Measurements from ENCODE around the gene MAML3.
"Not testable (repeated sequence)": the region's sequence is repeated elsewhere in the genome, so short reads cannot be mapped to it uniquely, and the experiment has no call there.

MAML3 gene

GRCh38 chr4:139951021-139951420 is 203.0 kb downstream of the MAML3 start:
- no peak overlapping the region for H3K4me2 ChIP-seq (ENCODE audit: low read length)
- no peak overlapping the region for H3K4me3 ChIP-seq (ENCODE audit: low read depth, low read length, poor library complexity, severe bottlenecking)
- TF ChIP-seq CTCF (IDR thresholded peaks at IDR 0.05; ENCODE audit: low read length), result no peak
- no peak for TF ChIP-seq EZH2 (IDR thresholded peaks at IDR 0.05; ENCODE audit: borderline replicate concordance, low read length)
- no peaks in the 10 kb centered on the region for H3K79me2 ChIP-seq (ENCODE audit: insufficient read depth, low read length)
- no peaks in the 10 kb centered on the region for H4K20me1 ChIP-seq (ENCODE audit: insufficient read depth, low read length)
- no peaks in the 10 kb centered on the region for H3K36me3 ChIP-seq (ENCODE audit: insufficient read depth, low read length)
- H3K9me2 ChIP-seq (ENCODE audit: low read depth, low read length), result no peaks in the 10 kb centered on the region
- H3F3A ChIP-seq (ENCODE audit: insufficient read depth, low read length), result no peaks in the 10 kb centered on the region
- H2AFZ ChIP-seq (ENCODE audit: low read length), result no peak overlapping the region
- H3K9ac ChIP-seq (ENCODE audit: low read length), result no peak overlapping the region
- no peaks in the 10 kb centered on the region for H3K27me3 ChIP-seq (ENCODE audit: insufficient read depth, low read length)
- H3K27ac ChIP-seq (ENCODE audit: low read depth, low read length, poor library complexity, severe bottlenecking), result no peak overlapping the region
- H3K9me3 ChIP-seq (ENCODE audit: low read length), result no peaks in the 10 kb centered on the region
- H3K4me1 ChIP-seq (ENCODE audit: insufficient read depth, low read length, severe bottlenecking), result no peaks in the 10 kb centered on the region

DNA sequence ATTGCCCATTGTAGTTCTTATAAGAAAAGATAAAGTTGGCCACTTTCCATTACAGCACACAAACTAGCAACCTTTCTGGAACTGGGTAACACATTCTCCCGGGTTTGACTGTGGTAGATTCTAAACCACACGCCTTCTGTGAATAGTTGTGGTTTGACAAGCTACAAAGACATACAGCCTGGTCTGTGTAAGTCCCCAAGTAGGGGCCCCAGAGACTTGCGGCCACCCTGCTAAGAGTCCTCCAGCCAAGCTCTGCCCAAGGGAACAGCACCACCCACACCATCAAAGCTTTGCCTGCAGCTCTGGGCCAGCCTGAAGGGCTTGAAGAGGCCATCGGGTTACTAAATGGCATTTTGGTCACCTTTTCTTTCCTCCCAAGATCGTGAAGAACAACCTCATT is 203.4 kb downstream of the MAML3 start:
- H3K4me3 ChIP-seq (ENCODE audit: low read depth, low read length, poor library complexity, severe bottlenecking), result no peak overlapping the region
- no peaks in the 10 kb centered on the region for H4K20me1 ChIP-seq (ENCODE audit: insufficient read depth, low read length)
- H3K4me2 ChIP-seq (ENCODE audit: low read length), result no peak overlapping the region
- H3K4me1 ChIP-seq (ENCODE audit: insufficient read depth, low read length, severe bottlenecking), result no peaks in the 10 kb centered on the region
- no peaks in the 10 kb centered on the region for H3K79me2 ChIP-seq (ENCODE audit: insufficient read depth, low read length)
- H3K9me2 ChIP-seq (ENCODE audit: low read depth, low read length), result no peaks in the 10 kb centered on the region
- no peaks in the 10 kb centered on the region for H3F3A ChIP-seq (ENCODE audit: insufficient read depth, low read length)
- H3K9ac ChIP-seq (ENCODE audit: low read length), result no peak overlapping the region
- H3K9me3 ChIP-seq (ENCODE audit: low read length), result no peaks in the 10 kb centered on the region
- no peaks in the 10 kb centered on the region for H3K36me3 ChIP-seq (ENCODE audit: insufficient read depth, low read length)
- TF ChIP-seq EZH2 (IDR thresholded peaks at IDR 0.05; ENCODE audit: borderline replicate concordance, low read length), result no peak
- TF ChIP-seq CTCF (IDR thresholded peaks at IDR 0.05; ENCODE audit: low read length), result no peak
- no peaks in the 10 kb centered on the region for H3K27me3 ChIP-seq (ENCODE audit: insufficient read depth, low read length)
- no peak overlapping the region for H3K27ac ChIP-seq (ENCODE audit: low read depth, low read length, poor library complexity, severe bottlenecking)
- no peak overlapping the region for H2AFZ ChIP-seq (ENCODE audit: low read length)

DNA sequence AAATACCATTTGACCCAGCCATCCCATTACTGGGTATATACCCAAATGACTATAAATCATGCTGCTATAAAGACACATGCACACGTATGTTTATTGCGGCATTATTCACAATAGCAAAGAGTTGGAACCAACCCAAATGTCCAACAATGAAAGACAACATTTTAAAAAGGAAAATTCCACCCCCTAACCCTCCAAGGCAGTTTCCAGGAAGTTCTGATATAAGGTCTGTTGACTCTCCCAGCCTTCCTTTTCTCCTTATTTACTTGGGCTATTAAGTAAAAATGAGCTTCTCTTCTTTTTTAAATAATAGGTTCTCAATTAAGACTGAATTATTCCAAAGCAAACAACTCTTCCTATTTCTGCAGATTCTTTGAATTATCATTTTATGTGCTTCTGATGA is 209.1 kb downstream of the MAML3 start:
- not testable (repeated sequence) for H3K27ac ChIP-seq (ENCODE audit: low read depth, low read length, poor library complexity, severe bottlenecking); H3K79me2 ChIP-seq (ENCODE audit: insufficient read depth, low read length); H3K27me3 ChIP-seq (ENCODE audit: insufficient read depth, low read length); H3K9me2 ChIP-seq (ENCODE audit: low read depth, low read length); H3K9ac ChIP-seq (ENCODE audit: low read length); H2AFZ ChIP-seq (ENCODE audit: low read length); H3K4me3 ChIP-seq (ENCODE audit: low read depth, low read length, poor library complexity, severe bottlenecking); H3K4me2 ChIP-seq (ENCODE audit: low read length); H3K4me1 ChIP-seq (ENCODE audit: insufficient read depth, low read length, severe bottlenecking); H3F3A ChIP-seq (ENCODE audit: insufficient read depth, low read length); H4K20me1 ChIP-seq (ENCODE audit: insufficient read depth, low read length); H3K9me3 ChIP-seq (ENCODE audit: low read length); H3K36me3 ChIP-seq (ENCODE audit: insufficient read depth, low read length)

DNA sequence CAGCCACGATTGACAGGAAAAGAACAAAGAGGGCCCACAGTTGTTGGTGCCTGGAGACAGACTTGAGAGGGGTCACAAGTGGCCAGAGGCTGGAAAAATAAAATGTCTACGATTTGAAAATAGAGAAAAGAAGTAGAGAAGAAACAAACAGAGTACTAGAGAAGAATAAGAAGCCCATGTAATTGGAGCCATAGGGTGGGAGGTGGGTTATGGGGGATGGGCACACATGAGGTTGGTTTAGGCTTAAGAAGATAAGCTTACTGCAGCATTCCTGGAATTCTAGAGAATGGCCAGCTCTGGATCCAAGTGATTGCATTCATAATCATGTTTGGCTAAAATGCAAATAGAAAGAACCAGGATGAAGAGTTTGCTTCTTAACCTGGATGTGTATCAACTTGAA is 210.7 kb downstream of the MAML3 start:
- H3K27me3 ChIP-seq (ENCODE audit: insufficient read depth, low read length), result no peaks in the 10 kb centered on the region
- no peaks in the 10 kb centered on the region for H3K9me2 ChIP-seq (ENCODE audit: low read depth, low read length)
- no peak overlapping the region for H3K27ac ChIP-seq (ENCODE audit: low read depth, low read length, poor library complexity, severe bottlenecking)
- H3K4me1 ChIP-seq (ENCODE audit: insufficient read depth, low read length, severe bottlenecking), result no peaks in the 10 kb centered on the region
- H3K4me3 ChIP-seq (ENCODE audit: low read depth, low read length, poor library complexity, severe bottlenecking), result no peak overlapping the region
- no peak overlapping the region for H2AFZ ChIP-seq (ENCODE audit: low read length)
- no peak overlapping the region for H3K9ac ChIP-seq (ENCODE audit: low read length)
- no peaks in the 10 kb centered on the region for H4K20me1 ChIP-seq (ENCODE audit: insufficient read depth, low read length)
- H3K36me3 ChIP-seq (ENCODE audit: insufficient read depth, low read length), result no peaks in the 10 kb centered on the region
- H3K4me2 ChIP-seq (ENCODE audit: low read length), result no peak overlapping the region
- no peaks in the 10 kb centered on the region for H3K9me3 ChIP-seq (ENCODE audit: low read length)
- no peaks in the 10 kb centered on the region for H3K79me2 ChIP-seq (ENCODE audit: insufficient read depth, low read length)
- no peaks in the 10 kb centered on the region for H3F3A ChIP-seq (ENCODE audit: insufficient read depth, low read length)
- TF ChIP-seq EZH2 (IDR thresholded peaks at IDR 0.05; ENCODE audit: borderline replicate concordance, low read length) (no peak), CTCF (IDR thresholded peaks at IDR 0.05; ENCODE audit: low read length) (no peak)
